Stimulated activated CD8-positive, alpha-beta memory T cell treated with anti-CD3 and anti-CD28 coated beads, Interleukin-15, amount 100 ng/mL, for 48 hours (primary cell): Measurements from ENCODE around the gene ZER1.

Experiments
- DNase-seq, 2 donors: peaks; one replicate each; pipeline ENCODE4 v3.0.0-alpha.2; 2020; ENCODE audit warnings: low read depth in 2 of 2

Gene ZER1

GRCh38 chr9:128735373-128735772 lies 36.4 kb downstream of the ZER1 start:
- DNase-seq = no peak

- no peak for DNase-seq
Observed at GRCh38 chr9:128733256-128733655, 38.5 kb downstream of the ZER1 start.

GRCh38 chr9:128732576-128732975 lies 39.2 kb downstream of the ZER1 start:
- no peak for DNase-seq

GRCh38 chr9:128731691-128732090 lies 40.0 kb downstream of the ZER1 start:
- DNase-seq = no peak

- no peak for DNase-seq
Observed at GRCh38 chr9:128731093-128731492, 40.6 kb downstream of the ZER1 start.

- no peak for DNase-seq
Observed at GRCh38 chr9:128729766-128730517, 41.8 kb downstream of the ZER1 start.

- no peak for DNase-seq
Observed at GRCh38 chr9:128729302-128729701, 42.4 kb downstream of the ZER1 start.

- no peak for DNase-seq
Observed at GRCh38 chr9:128728298-128728697, 43.4 kb downstream of the ZER1 start.

- no peak for DNase-seq
Observed at GRCh38 chr9:128727640-128728248, 44.0 kb downstream of the ZER1 start.

- DNase-seq = peak; percentile 19 to 29
Observed at GRCh38 chr9:128724744-128725211, 46.9 kb downstream of the ZER1 start.

- DNase-seq = peak; percentile 99
Observed at GRCh38 chr9:128723866-128724743, 47.6 kb downstream of the ZER1 start, which contains the start of gene ZDHHC12. ZDHHC12 (minus strand) TSS chr9:128724127; CDS start chr9:128724093, 34 bp downstream.

GRCh38 chr9:128723352-128723865 lies 48.3 kb downstream of the ZER1 start:
- no peak for DNase-seq

GRCh38 chr9:128722380-128723351 lies 49.1 kb downstream of the ZER1 start:
- no peak for DNase-seq

GRCh38 chr9:128721487-128722010 lies 50.2 kb downstream of the ZER1 start:
- DNase-seq = no peak

- DNase-seq = no peak
Observed at GRCh38 chr9:128720841-128721486, 50.8 kb downstream of the ZER1 start.

- DNase-seq = no peak
Observed at GRCh38 chr9:128719919-128720605, 51.7 kb downstream of the ZER1 start.

GRCh38 chr9:128718475-128718874 lies 53.3 kb downstream of the ZER1 start:
- no peak for DNase-seq

GRCh38 chr9:128718047-128718446 lies 53.7 kb downstream of the ZER1 start:
- no peak for DNase-seq

- no peak for DNase-seq
Observed at GRCh38 chr9:128716581-128717254, 55.0 kb downstream of the ZER1 start.
